Uterus (tissue), 4 donors: ENCODE data around the gene GNPTAB. TPM values are rescaled to one million over a fixed set of nuclear protein-coding genes. Genes with fewer than 3 reads are reported as not detected.

Source experiments
- DNase-seq, 2 donors: peaks; one replicate each; pipeline ENCODE4 v3.0.0-alpha.2; 2019 to 2020
- H3K27ac ChIP-seq, 2 donors: fragments of 200-600 bp; sonication (generic); 1 replicate in 1 of 2; 2 replicates in 1 of 2; pipeline ENCODE4 v1.5.1; 2016 to 2018
- H3K27me3 ChIP-seq, 2 donors: fragments of 200-600 bp; sonication (generic); one replicate each; pipeline ENCODE4 v1.5.1; 2018 to 2019; ENCODE audit warnings: control low read depth in 1 of 2
- H3K36me3 ChIP-seq, 2 donors: fragments of 200-600 bp; sonication (generic); one replicate each; pipeline ENCODE4 v1.5.1; 2019; ENCODE audit warnings: control low read depth in 1 of 2
- H3K4me1 ChIP-seq, 2 donors: fragments of 200-600 bp; sonication (generic); one replicate each; pipeline ENCODE4 v1.5.1; 2018 to 2019; ENCODE audit warnings: control low read depth in 1 of 2
- H3K4me3 ChIP-seq, 2 donors: fragments of 200-600 bp; sonication (generic); 1 replicate in 1 of 2; 2 replicates in 1 of 2; pipeline ENCODE4 v1.5.1; 2018 to 2019; ENCODE audit warnings: mild to moderate bottlenecking in 1 of 2
- H3K9me3 ChIP-seq, 2 donors: fragments of 200-600 bp; sonication (generic); one replicate each; pipeline ENCODE4 v1.5.1; 2019; ENCODE audit warnings: control low read depth in 1 of 2
- CTCF ChIP-seq, 4 experiments: fragments of 200-600 bp in 2 of 4; fragments of 450-650 bp in 2 of 4; sonication (generic) in 2 of 4; IDR thresholded peaks; one replicate each; pipeline ENCODE4 v1.5.1; 2016 to 2019; ENCODE audit warnings: antibody characterized with exemption in 4 of 4, mild to moderate bottlenecking in 2 of 4, moderate library complexity in 1 of 4
- POLR2A ChIP-seq, 2 donors: fragments of 450-650 bp; IDR thresholded peaks; one replicate each; pipeline ENCODE4 v1.6.1; 2016; ENCODE audit warnings: antibody characterized with exemption in 2 of 2, mild to moderate bottlenecking in 1 of 2, moderate library complexity in 1 of 2
- intact Hi-C: fragments of 100-400 bp; cut with DNase I; formaldehyde crosslinking; loops from one replicate; pipeline ENCODE4 v1.15.1; 2023; ENCODE audit warnings: low total_unique reads
- total RNA-seq, 4 donors: library from RNA; depleted of rRNA in 3 of 4; stranded (reverse); fragments of >200 nt in 3 of 4; gene quantifications; one replicate each; pipeline versions ENCODE4 v1.1.0 to v1.2.4, GENCODE V29; 2014 to 2023
- donor health status: DM: yes; HTN: yes; CAD: no.

GNPTAB gene
- total RNA-seq, 4 donors from 2014 or later = 3.8 to 38.7 (median 26.1) TPM

- intact Hi-C loops = no loop called here
- TF ChIP-seq POLR2A (IDR thresholded peaks at IDR 0.05) (no peak), CTCF (IDR thresholded peaks at IDR 0.05) (no peak)
- H3K36me3 ChIP-seq = no peaks in the 10 kb centered on the region
- no peaks in the 10 kb centered on the region for H3K9me3 ChIP-seq
- H3K27me3 ChIP-seq = no peaks in the 10 kb centered on the region
- no peak overlapping the region for H3K4me3 ChIP-seq
- H3K4me1 ChIP-seq = no peaks in the 10 kb centered on the region
- H3K27ac ChIP-seq = no peak overlapping the region
- no peak for DNase-seq
Observed at GRCh38 chr12:101761350-101761749, 69.4 kb downstream of the GNPTAB start.

- intact Hi-C loops = no loop called here
- TF ChIP-seq POLR2A (IDR thresholded peaks at IDR 0.05) (no peak), CTCF (IDR thresholded peaks at IDR 0.05) (peak; percentile 45 to 70 (median 67))
- no peaks in the 10 kb centered on the region for H3K9me3 ChIP-seq
- H3K36me3 ChIP-seq = no peaks in the 10 kb centered on the region
- H3K4me1 ChIP-seq = no peaks in the 10 kb centered on the region
- no peaks in the 10 kb centered on the region for H3K27me3 ChIP-seq
- no peak overlapping the region for H3K4me3 ChIP-seq
- H3K27ac ChIP-seq = no peak overlapping the region
- DNase-seq = no peak
Observed at GRCh38 chr12:101759396-101760047, 71.2 kb downstream of the GNPTAB start.

GRCh38 chr12:101750152-101750551, 80.6 kb downstream of the GNPTAB start:
- H3K4me3 ChIP-seq = no peak overlapping the region
- no peaks in the 10 kb centered on the region for H3K27me3 ChIP-seq
- no peaks in the 10 kb centered on the region for H3K36me3 ChIP-seq
- H3K4me1 ChIP-seq = no peaks in the 10 kb centered on the region
- H3K9me3 ChIP-seq = no peaks in the 10 kb centered on the region
- intact Hi-C loops = no loop called here
- TF ChIP-seq POLR2A (IDR thresholded peaks at IDR 0.05) (no peak), CTCF (IDR thresholded peaks at IDR 0.05) (no peak)
- DNase-seq = no peak
- H3K27ac ChIP-seq = no peak overlapping the region

GRCh38 chr12:101749657-101750056, 81.1 kb downstream of the GNPTAB start:
- H3K4me3 ChIP-seq = no peak overlapping the region
- TF ChIP-seq CTCF (IDR thresholded peaks at IDR 0.05) (no peak), POLR2A (IDR thresholded peaks at IDR 0.05) (no peak)
- H3K36me3 ChIP-seq = no peaks in the 10 kb centered on the region
- H3K4me1 ChIP-seq = no peaks in the 10 kb centered on the region
- no peak overlapping the region for H3K27ac ChIP-seq
- no peaks in the 10 kb centered on the region for H3K9me3 ChIP-seq
- no peak for DNase-seq
- H3K27me3 ChIP-seq = no peaks in the 10 kb centered on the region
- intact Hi-C loops = no loop called here

- no peak for DNase-seq
- intact Hi-C loops = no loop called here
- H3K4me3 ChIP-seq = no peak overlapping the region
- H3K36me3 ChIP-seq = no peaks in the 10 kb centered on the region
- no peaks in the 10 kb centered on the region for H3K9me3 ChIP-seq
- TF ChIP-seq CTCF (IDR thresholded peaks at IDR 0.05) (no peak), POLR2A (IDR thresholded peaks at IDR 0.05) (no peak)
- no peaks in the 10 kb centered on the region for H3K4me1 ChIP-seq
- no peak overlapping the region for H3K27ac ChIP-seq
- H3K27me3 ChIP-seq = no peaks in the 10 kb centered on the region
Observed at GRCh38 chr12:101748907-101749306, 81.9 kb downstream of the GNPTAB start.
